SK-N-MC (cell line): ENCODE measurements around the gene ZBTB4.
"Not testable (repeated sequence)": the region's sequence is repeated elsewhere in the genome, so short reads cannot be mapped to it uniquely, and the experiment has no call there.

Source experiments
- EZH2 ChIP-seq: fragments of 200-600 bp; sonication (generic); IDR thresholded peaks from one replicate; pipeline ENCODE4 v1.6.1; 2017; ENCODE audit warnings: antibody characterized with exemption
- POLR2AphosphoS5 ChIP-seq: IDR thresholded peaks from 2 replicates; pipeline ENCODE4 v1.6.1; 2012; ENCODE audit warnings: mild to moderate bottlenecking, low read depth, low read length, borderline replicate concordance

- not testable (repeated sequence) for TF ChIP-seq EZH2, POLR2AphosphoS5
Measured at GRCh38 chr17:7474767-7475166, 4.7 kb downstream of the ZBTB4 start.
